Activated T-cell treated with anti-CD3 and anti-CD28 coated beads for 24 hours (primary cell): Measurements from ENCODE around the gene DDX23.
A peak's percentile ranks its signal among the peaks of the same experiment; 100 is the strongest.
"Not testable (repeated sequence)": the region's sequence is repeated elsewhere in the genome, so short reads cannot be mapped to it uniquely, and the experiment has no call there.

ENCODE experiments used
- DNase-seq: peaks from one replicate; pipeline ENCODE4 v3.0.0-alpha.2; 2020; ENCODE audit warnings: low read depth

The DDX23 gene

GRCh38 chr12:48851883-48852733 is at the start of gene DDX23:
TSS of gene DDX23 (minus strand) at chr12:48852163. CDS start at chr12:48845782, 6,381 bp downstream.
- peak; percentile 88 for DNase-seq

DNA sequence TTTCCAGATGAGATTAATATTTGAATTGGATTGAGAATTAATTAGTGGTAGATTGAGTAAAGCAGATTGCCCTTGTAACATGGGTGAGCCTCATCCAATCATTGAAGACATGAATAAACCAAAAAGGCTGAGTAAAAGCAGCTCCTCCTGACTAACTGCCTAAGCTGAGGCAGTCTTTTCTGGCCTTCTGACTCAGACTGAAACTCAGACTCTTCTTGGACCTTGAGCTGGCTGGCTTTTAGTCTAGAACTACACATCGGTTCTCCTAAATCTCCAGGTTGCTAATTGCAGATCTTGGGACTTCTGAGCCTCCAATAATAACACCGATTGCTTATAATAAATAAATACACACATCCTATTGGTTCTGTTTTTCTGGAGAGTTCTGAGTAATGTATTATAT is 49.3 kb upstream of the DDX23 start:
- DNase-seq, result no peak

DNA sequence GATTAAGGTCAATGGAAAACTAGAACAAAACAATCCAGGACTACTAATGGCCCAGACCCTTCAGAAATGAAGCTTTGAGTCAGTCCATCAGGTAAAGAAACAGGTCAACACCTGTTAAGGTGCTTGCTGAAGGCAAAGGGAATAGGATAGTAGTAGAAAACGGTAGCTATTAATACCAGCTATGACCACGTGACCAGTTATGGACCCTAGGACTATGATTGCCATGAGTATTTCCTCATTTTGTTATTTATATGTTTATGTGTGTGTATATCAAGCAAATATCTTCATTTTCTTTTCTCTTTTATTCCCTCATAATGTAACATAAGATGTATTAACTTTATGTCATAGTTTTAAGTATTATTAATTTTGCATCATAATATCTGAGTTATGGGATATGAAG is 47.7 kb upstream of the DDX23 start:
- DNase-seq, result no peak

GRCh38 chr12:48894271-48894670 is 42.3 kb upstream of the DDX23 start:
- DNase-seq, result no peak

- DNase-seq, result peak; percentile 59
Measured at GRCh38 chr12:48890657-48891418, 38.9 kb upstream of the DDX23 start.

DNA sequence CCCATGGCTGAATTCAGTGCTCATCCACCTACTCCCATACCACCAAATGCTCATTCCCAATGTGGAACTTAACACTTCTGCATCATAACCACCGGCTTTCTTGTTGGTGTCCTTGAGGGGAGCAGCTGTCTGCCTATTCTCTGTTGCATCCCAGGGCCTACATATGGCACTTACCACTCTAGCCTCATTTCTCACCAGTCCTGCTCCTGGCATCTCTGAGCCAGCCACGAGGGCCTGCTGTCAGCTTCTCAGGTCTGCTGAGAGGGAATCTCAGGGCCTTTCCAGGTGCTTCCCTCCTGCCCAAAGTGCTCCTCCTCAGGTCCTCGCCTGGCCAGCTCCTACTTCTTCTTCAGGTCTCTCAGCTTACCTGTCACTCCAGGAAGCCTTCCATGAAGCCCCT is 37.7 kb upstream of the DDX23 start:
- no peak for DNase-seq

- DNase-seq, result no peak
Measured at GRCh38 chr12:48883305-48884161, 31.6 kb upstream of the DDX23 start.

DNA sequence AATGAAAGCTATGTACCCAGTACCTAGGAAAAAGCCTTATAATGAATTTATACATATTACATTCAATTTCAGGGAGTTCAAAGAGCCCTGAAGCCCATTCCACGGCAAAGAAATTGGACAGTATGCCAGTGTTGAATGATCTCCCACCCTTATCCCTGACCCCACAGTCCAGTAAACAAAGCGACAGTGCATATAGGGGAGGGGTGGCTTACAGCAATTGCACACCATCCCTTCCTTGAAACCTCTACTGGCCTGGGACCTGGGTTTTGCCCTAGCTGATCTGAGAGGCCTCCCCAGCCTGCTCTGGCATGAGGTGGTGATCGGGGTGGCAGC is 31.0 kb upstream of the DDX23 start:
- no peak for DNase-seq

DNA sequence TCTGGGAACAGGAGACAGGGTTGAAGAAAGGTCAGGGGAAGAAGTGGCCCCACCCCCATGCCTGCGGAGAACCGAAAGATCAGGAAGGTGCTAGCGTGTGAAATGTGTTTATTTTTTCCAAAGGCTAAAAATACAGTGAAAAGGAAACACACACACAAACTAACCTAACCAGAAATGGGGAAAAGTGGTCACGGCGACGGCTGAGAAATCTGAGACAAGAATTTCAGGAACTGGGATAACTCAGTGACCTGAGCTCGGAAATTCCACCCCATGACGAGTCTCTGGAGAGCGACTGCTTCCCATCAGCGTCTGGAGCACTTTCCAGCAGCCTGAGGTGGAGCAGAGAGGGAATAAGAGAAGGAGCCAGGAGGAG is 30.3 kb upstream of the DDX23 start:
- no peak for DNase-seq

- DNase-seq, result no peak
Measured at GRCh38 chr12:48881686-48882314, 29.8 kb upstream of the DDX23 start.

DNA sequence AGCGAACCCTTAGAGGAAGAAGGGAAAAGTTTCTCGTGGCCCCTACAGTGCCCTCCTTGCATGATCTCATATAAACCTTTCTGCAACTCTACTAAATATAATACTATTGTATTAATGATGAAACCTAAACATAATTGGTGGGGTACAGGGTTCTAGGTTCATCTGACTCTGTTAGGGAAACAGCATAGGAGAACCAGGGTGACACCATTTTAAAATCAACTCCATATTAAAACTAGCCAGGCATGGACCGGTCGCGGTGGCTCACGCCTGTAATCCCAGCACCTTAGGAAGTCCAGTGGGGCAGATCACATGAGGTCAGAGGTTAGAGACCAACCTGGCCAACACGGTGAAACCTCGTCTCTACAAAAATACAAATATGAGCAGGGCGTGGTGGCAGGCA is 28.7 kb upstream of the DDX23 start:
- no peak for DNase-seq

GRCh38 chr12:48878548-48878947 is 26.6 kb upstream of the DDX23 start:
- DNase-seq, result no peak

- no peak for DNase-seq
Measured at GRCh38 chr12:48875944-48876515, 24.1 kb upstream of the DDX23 start.

GRCh38 chr12:48873534-48873933 is 21.6 kb upstream of the DDX23 start:
- DNase-seq, result not testable (repeated sequence)

GRCh38 chr12:48873096-48873495 is 21.1 kb upstream of the DDX23 start:
- no peak for DNase-seq

DNA sequence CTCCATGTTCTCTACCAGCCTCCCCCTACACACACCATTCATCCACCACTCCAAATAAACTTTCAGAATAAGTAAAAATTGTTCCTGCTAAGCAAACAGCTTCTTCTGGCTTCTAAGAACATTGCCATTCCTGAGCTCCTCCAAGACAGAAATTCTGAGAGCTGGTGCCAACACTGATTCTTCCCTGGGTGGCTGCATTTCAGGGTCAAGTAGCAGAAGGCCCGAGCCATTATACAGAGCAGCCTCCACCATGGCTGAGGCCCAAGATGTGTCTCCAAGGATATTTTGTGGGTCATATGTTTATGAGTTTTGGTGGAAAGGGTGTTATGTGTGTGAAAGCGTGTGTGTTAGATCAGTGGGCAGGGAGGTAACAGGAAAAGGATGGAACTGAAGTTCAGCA is 17.2 kb upstream of the DDX23 start:
- DNase-seq, result no peak

DNA sequence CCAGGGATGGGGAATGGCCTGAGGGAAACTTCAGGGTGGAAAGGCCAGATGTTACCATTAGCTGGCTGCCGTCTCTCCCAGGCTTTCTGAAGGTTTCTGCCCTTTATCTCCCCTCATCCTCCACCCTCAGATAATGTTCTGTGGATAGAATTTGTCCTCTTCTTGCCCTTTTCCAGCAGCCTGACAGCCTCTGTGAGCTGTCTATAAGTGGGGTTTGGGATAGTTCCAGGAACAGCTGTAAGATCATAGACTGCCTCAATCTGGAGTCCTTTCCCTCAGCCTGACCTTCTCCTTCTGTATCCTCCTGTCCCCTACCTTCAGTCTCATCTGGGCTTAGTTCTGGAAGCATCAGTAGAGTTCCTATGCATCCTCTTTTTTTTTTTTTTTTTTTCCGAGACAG is 16.5 kb upstream of the DDX23 start:
- DNase-seq, result no peak

DNA sequence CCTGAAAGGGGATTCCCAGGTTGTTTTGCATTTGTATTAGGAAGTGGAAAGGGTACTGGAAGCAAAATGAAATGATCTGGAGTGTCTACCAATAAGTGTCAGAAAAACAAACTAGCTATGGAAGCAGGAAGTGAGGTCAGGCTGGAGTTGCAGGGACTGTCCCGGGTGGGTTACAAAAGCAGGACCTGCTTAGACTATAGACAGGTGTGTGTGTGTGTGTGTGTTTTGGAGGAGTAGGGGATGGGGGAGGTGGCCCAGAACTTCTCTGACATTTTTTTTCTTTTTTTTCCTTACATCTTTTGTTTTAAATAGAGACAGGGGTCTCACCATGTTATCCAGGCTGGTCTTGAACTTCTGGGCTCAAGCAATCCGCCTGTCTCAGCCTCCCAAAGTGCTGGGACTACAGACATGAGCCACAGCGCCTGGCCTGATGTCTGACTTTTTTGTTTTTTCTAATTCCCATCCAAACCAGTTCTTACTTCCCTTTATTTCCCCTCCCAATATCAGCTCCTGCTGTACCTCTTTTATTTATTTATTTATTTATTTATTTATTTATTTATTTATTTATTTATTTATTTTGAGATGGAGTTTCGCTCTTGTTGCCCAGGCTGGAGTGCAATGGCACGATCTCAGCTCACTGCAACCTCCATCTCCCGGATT is 14.2 kb upstream of the DDX23 start:
- DNase-seq, result no peak

DNA sequence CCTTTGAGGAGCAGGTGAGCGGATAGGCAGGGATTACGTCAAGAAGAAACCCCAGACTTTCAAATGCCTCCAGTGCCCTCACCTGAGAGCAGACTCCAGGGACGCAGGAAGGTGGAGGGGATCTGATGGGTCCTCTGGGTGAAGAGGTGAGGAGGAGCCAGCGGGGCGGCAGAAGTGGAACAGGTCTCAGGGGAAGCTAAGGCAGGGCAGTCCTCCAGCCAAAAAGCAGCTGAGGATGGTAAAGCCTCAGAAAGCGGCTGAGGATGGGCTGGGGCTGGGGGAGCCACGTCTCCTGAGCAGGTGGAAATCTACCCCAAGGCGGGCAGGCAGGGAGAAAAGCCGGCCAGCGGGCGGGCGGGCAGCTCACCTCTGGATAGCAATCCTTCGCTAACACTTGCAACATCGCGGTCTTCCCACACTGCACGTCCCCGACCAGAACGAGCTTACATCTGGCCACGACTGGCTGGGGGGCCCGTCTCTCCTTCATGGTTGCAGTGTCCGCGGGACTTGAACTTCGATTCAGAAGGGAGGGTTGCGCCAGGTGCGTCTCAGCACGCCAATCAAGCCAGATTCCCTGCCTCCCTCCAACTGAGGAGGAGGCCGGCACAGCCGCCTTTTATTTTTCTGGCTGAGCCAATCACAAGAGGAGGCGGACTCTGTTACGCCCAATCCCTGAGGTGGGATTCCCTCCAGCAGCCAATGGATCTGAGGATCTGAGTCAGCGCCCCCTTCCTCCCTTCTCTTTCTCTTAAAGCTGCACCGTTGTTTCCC is 13.5 kb upstream of the DDX23 start, which contains the start of gene RND1:
Gene RND1, minus strand, starts transcription at position 590 of the 771 bp plus-strand sequence. Its CDS starts 103 bp downstream, at position 487.
- DNase-seq, result peak; percentile 79

DNA sequence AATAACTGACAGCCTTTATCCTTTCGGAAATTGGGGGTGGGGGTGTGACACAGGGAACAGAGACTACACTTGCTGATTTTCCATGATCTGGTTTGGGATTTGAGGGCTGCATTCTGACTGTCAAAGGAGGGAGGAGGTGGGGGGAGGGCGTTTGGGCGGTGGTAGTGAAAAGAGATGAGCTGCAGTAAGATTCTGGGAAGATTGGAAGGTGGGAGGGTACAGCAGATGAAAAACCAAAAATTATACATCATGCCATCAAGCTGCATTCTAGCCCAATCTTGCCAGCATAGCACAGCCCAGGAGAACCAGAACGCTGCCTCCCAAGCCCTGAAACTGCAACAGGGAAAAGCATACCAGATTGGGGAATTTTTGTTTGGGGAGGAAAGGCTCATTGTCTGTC is 11.3 kb upstream of the DDX23 start:
- no peak for DNase-seq
